Adrenal gland (tissue), 12 donors: ENCODE results near the gene RPTOR. TPM values are rescaled to one million over a fixed set of nuclear protein-coding genes. Genes with fewer than 3 reads are reported as not detected.

ENCODE experiments used
- DNase-seq, 7 donors: peaks; one replicate each; pipeline ENCODE4 v3.0.0-alpha.2; 2019 to 2020
- H3K27ac ChIP-seq, 5 donors: fragments of 200-600 bp; sonication (generic) in 4 of 5; 1 replicate in 3 of 5; 2 replicates in 2 of 5; pipeline versions ENCODE4 v1.5.1 to v1.8.0; 2016 to 2020; ENCODE audit warnings: mild to moderate bottlenecking in 1 of 5
- H3K27me3 ChIP-seq: fragments of 200-600 bp; 2 replicates; pipeline ENCODE4 v1.8.0; 2021
- H3K36me3 ChIP-seq, 2 donors: fragments of 200-600 bp; replicated peaks in 1 of 2; 1 replicate in 1 of 2; 2 replicates in 1 of 2; pipeline versions ENCODE4 v1.5.1 to v1.8.0; 2018 to 2022
- H3K4me1 ChIP-seq, 2 donors: fragments of 200-600 bp; replicated peaks in 1 of 2; 1 replicate in 1 of 2; 2 replicates in 1 of 2; pipeline versions ENCODE4 v1.5.1 to v1.8.0; 2018 to 2021
- H3K4me3 ChIP-seq, 4 donors: fragments of 200-600 bp; sonication (generic) in 3 of 4; one replicate each; pipeline ENCODE4 v1.5.1; 2016 to 2018
- H3K9me3 ChIP-seq, 3 donors: fragments of 200-600 bp; sonication (generic) in 1 of 3; replicated peaks in 1 of 3; 1 replicate in 2 of 3; 2 replicates in 1 of 3; pipeline versions ENCODE4 v1.5.1 to v1.8.0; 2016 to 2021
- POLR2A ChIP-seq, 2 donors: fragments of 450-650 bp; IDR thresholded peaks; one replicate each; pipeline ENCODE4 v1.6.1; 2017; ENCODE audit warnings: antibody characterized with exemption in 2 of 2, mild to moderate bottlenecking in 2 of 2, moderate library complexity in 1 of 2
- WGBS, 4 donors: extraction: QIAGEN DNeasy Blood & Tissue Kit in 2 of 4; methylation state at CpG; one replicate each; pipeline versions ENCODE4 v1.1.5 to v1.1.7; 2013 to 2017; 5-methylcytosine and 5-hydroxymethylcytosine counted together
- intact Hi-C, 2 donors: fragments of 100-400 bp; cut with DNase I; formaldehyde crosslinking; loops; one replicate each; pipeline versions ENCODE4 v1.14.1 to v1.15.0; 2022 to 2023
- polyA plus RNA-seq, 3 donors: library from polyadenylated mRNA; stranded (reverse); fragments of 200-250 nt in 2 of 3; fragments of 350-450 nt in 1 of 3; fragmentation: Illumina TruSeq in 1 of 3; extraction: RNeasy Lipid Tissue Mini Kit (QIAGEN cat#74804) in 1 of 3; gene quantifications; one replicate each; pipeline ENCODE4 v1.2.3, GENCODE V29; 2013 to 2014
- total RNA-seq, 9 donors: library from RNA; depleted of rRNA in 4 of 9; stranded (reverse); fragments of >200 nt in 4 of 9; fragments of 120-200 nt in 1 of 9; fragmentation: NEBNext Ultra II Directional in 1 of 9; extraction: Animal tissue kit (Norgen Biotek cat#: 25700) in 1 of 9; gene quantifications; one replicate each; pipeline versions ENCODE4 v1.1.0 to v1.2.4, GENCODE V29; 2013 to 2023
- TF ChIP-seq, protein P1 (sequence below), 6 experiments: fragments of 450-650 bp in 4 of 6; fragments of 200-600 bp in 2 of 6; sonication (generic) in 1 of 6; IDR thresholded peaks; 1 replicate in 5 of 6; 2 replicates in 1 of 6; pipeline versions ENCODE4 v1.5.1 to v1.8.0; 2016 to 2021; ENCODE audit warnings: antibody characterized with exemption in 6 of 6, mild to moderate bottlenecking in 2 of 6, moderate library complexity in 1 of 6
- donor health status: healthy with polysubstance abuse.
- donor health status: Bipolar disorder and iron deficiency.
- donor health status: DM: yes; HTN: yes; CAD: no.
- donor health status: DM: no; HTN: no; CAD: no.
- donor health status: DM: no; HTN: no; CAD: no.
- donor health status: DM: yes; HTN: yes; CAD: no.

The RPTOR gene
- total and polyA plus RNA-seq, 12 donors, result 9.7 to 53.3 (median 29.7) TPM

DNA sequence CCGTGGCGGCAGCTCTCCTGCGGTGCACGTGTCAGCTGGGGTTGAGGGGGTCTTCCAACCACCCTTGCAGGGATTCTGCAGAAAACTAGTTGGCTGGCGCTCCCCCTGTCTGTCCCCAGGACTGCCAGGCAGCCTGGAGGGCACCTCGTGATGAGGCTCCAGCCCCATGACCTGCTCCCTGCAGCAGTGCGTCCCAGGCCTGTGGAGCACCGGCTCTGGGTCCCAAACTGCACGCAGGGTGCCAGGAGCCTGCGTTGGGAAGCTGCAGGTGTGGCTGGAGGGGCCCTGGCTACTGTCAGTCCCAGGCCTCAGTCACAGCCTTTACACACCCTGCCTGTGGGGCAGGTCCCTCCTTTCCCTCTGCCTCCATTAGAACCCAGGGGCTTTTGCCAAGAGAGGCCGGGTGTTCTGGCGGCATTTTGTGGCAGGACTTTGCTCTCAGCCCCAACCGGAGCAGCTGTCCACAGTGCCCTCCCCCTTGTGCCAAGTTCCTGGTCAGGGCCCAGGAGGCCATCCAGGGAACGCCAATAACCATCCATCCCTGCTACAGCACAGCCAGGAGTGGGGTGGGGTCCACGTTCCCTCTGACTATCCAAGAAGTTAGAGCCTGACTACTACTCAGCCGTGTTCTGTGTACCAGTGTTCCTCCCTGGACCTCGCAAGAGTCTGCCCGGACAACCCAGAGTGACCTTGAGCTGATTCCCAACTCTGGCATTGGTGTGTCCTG lies 456.2 kb downstream of the RPTOR start:
- peaks cover 0 to 43% of the 10 kb centered on the region in 2 donors for H3K36me3 ChIP-seq
- H3K9me3 ChIP-seq, result no peaks in the 10 kb centered on the region
- no peak overlapping the region for H3K4me3 ChIP-seq
- DNase-seq, result peak in 4 of 7 donors; percentile 50 to 66 (median 57)
- peaks cover 14 to 25% of the 10 kb centered on the region in 2 donors for H3K4me1 ChIP-seq
- 30 to 71% (median 69%) methylated on average over 2 to 18 of the region's 18 CpGs for WGBS, 4 donors
- H3K27ac ChIP-seq, result no peak overlapping the region
- H3K27me3 ChIP-seq, result peaks cover 14% of the 10 kb centered on the region
- TF ChIP-seq, protein P1, sequence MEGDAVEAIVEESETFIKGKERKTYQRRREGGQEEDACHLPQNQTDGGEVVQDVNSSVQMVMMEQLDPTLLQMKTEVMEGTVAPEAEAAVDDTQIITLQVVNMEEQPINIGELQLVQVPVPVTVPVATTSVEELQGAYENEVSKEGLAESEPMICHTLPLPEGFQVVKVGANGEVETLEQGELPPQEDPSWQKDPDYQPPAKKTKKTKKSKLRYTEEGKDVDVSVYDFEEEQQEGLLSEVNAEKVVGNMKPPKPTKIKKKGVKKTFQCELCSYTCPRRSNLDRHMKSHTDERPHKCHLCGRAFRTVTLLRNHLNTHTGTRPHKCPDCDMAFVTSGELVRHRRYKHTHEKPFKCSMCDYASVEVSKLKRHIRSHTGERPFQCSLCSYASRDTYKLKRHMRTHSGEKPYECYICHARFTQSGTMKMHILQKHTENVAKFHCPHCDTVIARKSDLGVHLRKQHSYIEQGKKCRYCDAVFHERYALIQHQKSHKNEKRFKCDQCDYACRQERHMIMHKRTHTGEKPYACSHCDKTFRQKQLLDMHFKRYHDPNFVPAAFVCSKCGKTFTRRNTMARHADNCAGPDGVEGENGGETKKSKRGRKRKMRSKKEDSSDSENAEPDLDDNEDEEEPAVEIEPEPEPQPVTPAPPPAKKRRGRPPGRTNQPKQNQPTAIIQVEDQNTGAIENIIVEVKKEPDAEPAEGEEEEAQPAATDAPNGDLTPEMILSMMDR (IDR thresholded peaks at IDR 0.05), result no peak
- TF ChIP-seq POLR2A (IDR thresholded peaks at IDR 0.05), result no peak
- intact Hi-C loops, result no loop called here

DNA sequence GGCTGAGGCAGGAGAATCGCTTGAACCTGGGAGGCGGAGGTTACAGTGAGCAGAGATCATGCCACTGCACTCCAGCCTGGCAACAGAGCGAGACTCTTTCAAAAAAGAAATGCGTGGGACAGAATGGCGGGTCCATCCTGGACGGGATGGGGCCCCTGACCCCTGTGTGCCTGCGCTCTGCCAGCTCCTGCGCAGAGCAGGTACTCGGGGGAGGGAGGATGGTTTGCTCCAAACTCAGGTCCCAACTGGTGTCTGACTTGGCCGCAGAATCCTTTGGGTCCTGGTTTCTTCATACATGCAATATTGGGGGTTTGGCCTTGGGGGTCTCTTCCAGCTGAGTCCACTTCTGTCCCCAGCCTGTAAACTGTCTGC lies 457.4 kb downstream of the RPTOR start:
- Histone ChIP-seq H3K9me3 (no peaks in the 10 kb centered on the region), H3K27ac (no peak overlapping the region), H3K4me3 (no peak overlapping the region), H3K36me3 (peaks cover 0 to 31% of the 10 kb centered on the region in 2 donors), H3K27me3 (peaks cover 14% of the 10 kb centered on the region), H3K4me1 (peaks cover 14 to 25% of the 10 kb centered on the region in 2 donors)
- no peak for DNase-seq
- TF ChIP-seq, protein P1 (IDR thresholded peaks at IDR 0.05), result no peak
- TF ChIP-seq POLR2A (IDR thresholded peaks at IDR 0.05), result no peak
- intact Hi-C loops, result no loop called here
- WGBS, 4 donors, result 70 to 87% (median 76%) methylated on average over 7 to 10 of the region's 10 CpGs

DNA sequence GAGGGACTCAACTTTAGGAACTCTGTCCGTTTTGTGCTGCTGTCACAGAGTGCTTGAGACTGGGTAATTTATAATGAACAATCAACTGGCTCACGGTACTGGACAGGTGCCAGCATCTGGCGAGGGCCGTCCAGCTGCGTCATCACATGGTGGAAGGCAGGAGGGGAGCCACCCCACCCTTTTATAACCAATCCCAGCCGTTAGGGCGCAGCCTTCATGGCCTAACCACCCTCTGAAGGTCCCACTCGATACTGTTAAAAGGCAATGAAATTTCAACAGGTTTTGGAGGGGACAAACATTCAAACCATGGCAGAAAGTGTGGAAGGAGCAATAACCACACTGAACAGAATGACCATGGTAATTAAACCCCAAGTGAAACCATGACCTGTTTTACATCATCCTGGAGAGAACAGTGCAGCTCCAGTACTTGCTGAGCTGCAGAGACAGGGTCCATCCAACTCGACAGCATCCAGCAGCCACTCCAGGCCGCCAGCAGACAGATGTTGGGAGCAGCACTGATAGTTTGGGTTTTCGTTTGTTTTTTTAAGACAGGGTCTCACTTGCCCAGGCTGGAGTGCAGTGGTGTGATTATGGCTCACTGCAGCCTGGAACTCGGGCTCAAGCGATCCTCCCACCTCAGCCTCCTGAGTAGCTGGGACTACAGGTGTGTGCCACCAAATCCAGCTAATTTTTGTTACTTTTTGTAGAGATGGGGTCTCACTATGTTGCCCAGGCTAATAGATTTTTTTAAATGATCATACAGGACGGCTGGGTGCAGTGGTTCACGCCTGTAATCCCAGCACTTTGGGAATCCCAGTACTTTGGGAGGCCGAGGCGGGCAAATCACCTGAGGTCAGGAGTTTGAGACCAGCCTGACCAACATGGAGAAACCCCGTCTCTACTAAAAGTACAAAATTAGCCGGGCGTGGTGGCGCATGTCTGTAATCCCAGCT lies 458.0 kb downstream of the RPTOR start:
- no peak for TF ChIP-seq POLR2A (IDR thresholded peaks at IDR 0.05)
- TF ChIP-seq, protein P1 (IDR thresholded peaks at IDR 0.05), result no peak
- Histone ChIP-seq H3K27me3 (peaks cover 14% of the 10 kb centered on the region), H3K4me3 (no peak overlapping the region), H3K36me3 (peaks cover 0 to 24% of the 10 kb centered on the region in 2 donors), H3K9me3 (no peaks in the 10 kb centered on the region), H3K4me1 (peaks cover 14 to 25% of the 10 kb centered on the region in 2 donors), H3K27ac (no peak overlapping the region)
- WGBS, 4 donors, result 42 to 48% (median 45%) methylated on average over 19 to 21 of the region's 21 CpGs
- intact Hi-C loops, result no loop called here
- DNase-seq, result peak; percentile 60 to 85 (median 67)
